Suprapubic skin (tissue), 4 donors: ENCODE results near the gene APLF. TPM values are rescaled to one million over a fixed set of nuclear protein-coding genes. Genes with fewer than 3 reads are reported as not detected.
"Not testable (repeated sequence)": the region's sequence is repeated elsewhere in the genome, so short reads cannot be mapped to it uniquely, and the experiment has no call there.

ENCODE experiments used
- DNase-seq, 2 donors: peaks; one replicate each; pipeline ENCODE4 v3.0.0-alpha.2; 2019; ENCODE audit warnings: low spot score in 2 of 2
- H3K27ac ChIP-seq: fragments of 200-600 bp; sonication (generic); one replicate; pipeline ENCODE4 v1.5.1; 2019
- H3K27me3 ChIP-seq: fragments of 200-600 bp; sonication (generic); one replicate; pipeline ENCODE4 v1.5.1; 2019
- H3K36me3 ChIP-seq: fragments of 200-600 bp; sonication (generic); one replicate; pipeline ENCODE4 v1.5.1; 2019
- H3K4me1 ChIP-seq: fragments of 200-600 bp; sonication (generic); one replicate; pipeline ENCODE4 v1.5.1; 2019
- H3K4me3 ChIP-seq: fragments of 200-600 bp; sonication (generic); one replicate; pipeline ENCODE4 v1.5.1; 2019; ENCODE audit warnings: mild to moderate bottlenecking
- H3K9me3 ChIP-seq: fragments of 200-600 bp; sonication (generic); one replicate; pipeline ENCODE4 v1.5.1; 2019
- CTCF ChIP-seq, 2 donors: fragments of 200-600 bp in 1 of 2; fragments of 450-650 bp in 1 of 2; sonication (generic) in 1 of 2; IDR thresholded peaks; one replicate each; pipeline ENCODE4 v1.5.1; 2016 to 2019; ENCODE audit warnings: antibody characterized with exemption in 2 of 2, mild to moderate bottlenecking in 1 of 2, moderate library complexity in 1 of 2
- EP300 ChIP-seq: sonication (generic); formaldehyde crosslinking; IDR thresholded peaks from one replicate; pipeline ENCODE4 v1.6.1; 2017; ENCODE audit warnings: antibody characterized with exemption
- POLR2A ChIP-seq, 2 donors: fragments of 450-650 bp; IDR thresholded peaks; one replicate each; pipeline ENCODE4 v1.6.1; 2017; ENCODE audit warnings: antibody characterized with exemption in 2 of 2, mild to moderate bottlenecking in 2 of 2, moderate library complexity in 2 of 2
- POLR2AphosphoS5 ChIP-seq, 3 donors: sonication (generic); formaldehyde crosslinking; IDR thresholded peaks; one replicate each; pipeline ENCODE4 v1.6.1; 2017; ENCODE audit warnings: antibody characterized with exemption in 3 of 3
- WGBS: methylation state at CpG from one replicate; pipeline ENCODE4 v1.1.5; 2018; 5-methylcytosine and 5-hydroxymethylcytosine counted together
- total RNA-seq, 4 donors: library from RNA; depleted of rRNA; stranded (reverse); fragments of >200 nt; gene quantifications; one replicate each; pipeline ENCODE4 v1.1.0, GENCODE V29; 2016

APLF gene
- total RNA-seq, 4 donors from 2014 or later = 8.8 to 10.5 (median 9.9) TPM

DNA sequence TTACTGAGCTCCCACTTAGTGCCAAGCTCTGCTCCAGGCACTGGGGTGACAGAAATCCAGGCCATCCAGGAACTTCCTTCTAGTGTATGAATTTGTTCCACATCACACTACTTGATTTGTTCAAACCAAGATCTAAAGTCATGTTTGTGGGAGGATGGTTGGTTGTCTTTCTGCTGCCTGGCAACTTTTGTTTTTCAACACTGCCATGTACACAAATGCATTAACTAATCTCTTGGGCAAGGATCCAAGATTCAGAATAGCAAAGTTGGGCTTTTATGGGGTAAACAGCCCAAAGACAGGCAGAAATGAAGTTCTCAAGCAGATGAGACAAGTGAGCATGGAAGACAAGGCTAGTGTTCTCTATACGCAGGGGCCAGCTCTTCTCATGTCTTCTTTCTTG is 122.6 kb downstream of the APLF start:
- Histone ChIP-seq H3K36me3 (peaks cover 3% of the 10 kb centered on the region), H3K4me3 (no peak overlapping the region), H3K27ac (no peak overlapping the region), H3K4me1 (no peaks in the 10 kb centered on the region), H3K27me3 (no peaks in the 10 kb centered on the region), H3K9me3 (no peaks in the 10 kb centered on the region)
- 92% methylated on average over 1 of the region's 1 CpG for WGBS
- DNase-seq = no peak
- TF ChIP-seq EP300 = no peak
- no peak for TF ChIP-seq CTCF (IDR thresholded peaks at IDR 0.05)
- TF ChIP-seq POLR2AphosphoS5 (IDR thresholded peaks at IDR 0.05) = no peak
- TF ChIP-seq POLR2A (IDR thresholded peaks at IDR 0.05) = no peak

- 100% methylated on average over 1 of the region's 1 CpG for WGBS
- TF ChIP-seq POLR2A (IDR thresholded peaks at IDR 0.05) = no peak
- TF ChIP-seq EP300 = no peak
- TF ChIP-seq CTCF (IDR thresholded peaks at IDR 0.05) = no peak
- no peak for TF ChIP-seq POLR2AphosphoS5 (IDR thresholded peaks at IDR 0.05)
- Histone ChIP-seq H3K4me3 (no peak overlapping the region), H3K27ac (no peak overlapping the region), H3K4me1 (no peaks in the 10 kb centered on the region), H3K27me3 (no peaks in the 10 kb centered on the region), H3K36me3 (peaks cover 3% of the 10 kb centered on the region), H3K9me3 (no peaks in the 10 kb centered on the region)
- DNase-seq = no peak
Measured at GRCh38 chr2:68590702-68591101, 123.3 kb downstream of the APLF start.

GRCh38 chr2:68591225-68591624 is 123.8 kb downstream of the APLF start:
- Histone ChIP-seq H3K4me1 (no peaks in the 10 kb centered on the region), H3K27ac (no peak overlapping the region), H3K27me3 (no peaks in the 10 kb centered on the region), H3K4me3 (no peak overlapping the region), H3K9me3 (no peaks in the 10 kb centered on the region), H3K36me3 (peaks cover 3% of the 10 kb centered on the region)
- TF ChIP-seq EP300 (no peak), POLR2AphosphoS5 (IDR thresholded peaks at IDR 0.05) (no peak), POLR2A (IDR thresholded peaks at IDR 0.05) (no peak), CTCF (IDR thresholded peaks at IDR 0.05) (no peak)
- 85% methylated on average over 4 of the region's 4 CpGs for WGBS
- no peak for DNase-seq

DNA sequence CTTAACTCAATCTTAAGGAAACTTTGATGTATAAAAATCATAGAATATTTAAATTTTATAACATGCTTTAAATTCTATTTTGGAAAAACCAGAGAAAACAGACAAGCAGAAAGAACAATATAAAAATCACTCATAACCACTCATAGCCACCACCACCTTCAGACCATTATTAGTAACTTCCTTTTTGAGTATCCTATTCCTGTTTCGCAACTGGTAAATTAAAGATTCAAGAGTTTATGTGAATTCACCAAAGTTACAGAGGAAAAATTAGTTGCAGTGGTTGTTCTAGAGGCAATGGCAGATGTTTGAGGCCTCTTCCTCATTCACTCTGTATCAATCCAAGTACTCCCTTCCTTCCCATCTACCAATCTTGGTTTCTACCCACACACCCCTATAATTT is 126.7 kb downstream of the APLF start:
- no peak for TF ChIP-seq POLR2A (IDR thresholded peaks at IDR 0.05)
- no peak for TF ChIP-seq CTCF (IDR thresholded peaks at IDR 0.05)
- TF ChIP-seq POLR2AphosphoS5 (IDR thresholded peaks at IDR 0.05) = no peak
- no peak for TF ChIP-seq EP300
- Histone ChIP-seq H3K27ac (no peak overlapping the region), H3K27me3 (no peaks in the 10 kb centered on the region), H3K36me3 (no peaks in the 10 kb centered on the region), H3K4me3 (no peak overlapping the region), H3K9me3 (no peaks in the 10 kb centered on the region), H3K4me1 (no peaks in the 10 kb centered on the region)
- DNase-seq = no peak
- WGBS = 93% methylated on average over 1 of the region's 1 CpG

DNA sequence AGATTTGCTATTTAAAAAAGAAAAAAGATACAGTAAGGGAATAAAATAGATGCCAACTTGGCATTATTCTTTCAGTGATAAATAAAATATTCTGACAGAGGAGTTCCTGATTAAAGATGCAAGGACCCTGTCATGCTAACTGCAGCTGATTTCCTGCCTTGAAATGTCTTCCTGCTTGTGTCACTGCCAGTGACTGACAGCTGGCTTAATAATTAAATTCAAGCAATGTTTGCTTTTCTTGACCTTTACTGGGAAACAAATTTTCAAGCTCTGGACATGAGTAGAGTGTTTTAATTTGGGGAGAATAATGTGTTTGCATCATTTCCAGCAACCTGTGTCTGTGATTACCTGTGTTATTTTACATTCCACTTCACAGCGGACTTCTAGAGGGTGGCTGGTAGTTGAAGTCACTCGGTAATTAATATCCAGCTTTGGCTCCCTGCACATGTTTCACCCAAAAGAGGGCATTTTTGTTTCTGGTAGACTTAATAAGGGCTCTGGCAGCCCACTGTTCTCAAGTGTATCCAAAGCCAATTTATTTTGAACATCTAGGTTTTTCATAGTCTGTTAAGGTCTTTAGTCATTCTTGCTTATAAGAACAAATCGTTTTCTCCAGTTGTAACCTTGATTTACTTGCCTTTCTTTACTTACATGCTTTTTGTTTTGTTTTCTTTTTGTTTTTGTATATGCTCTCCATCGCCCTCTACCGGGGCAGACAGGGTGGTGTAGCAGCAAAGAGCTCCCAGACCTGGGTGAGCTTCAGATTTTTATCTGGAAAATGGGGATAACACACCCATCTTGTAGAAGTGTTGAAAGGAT is 127.5 kb downstream of the APLF start:
- Histone ChIP-seq H3K4me3 (no peak overlapping the region), H3K9me3 (no peaks in the 10 kb centered on the region), H3K36me3 (no peaks in the 10 kb centered on the region), H3K4me1 (no peaks in the 10 kb centered on the region), H3K27me3 (no peaks in the 10 kb centered on the region), H3K27ac (no peak overlapping the region)
- TF ChIP-seq CTCF (IDR thresholded peaks at IDR 0.05) (peak in 1 of 2 donors; percentile 71), POLR2A (IDR thresholded peaks at IDR 0.05) (no peak)
- 42% methylated on average over 5 of the region's 5 CpGs for WGBS
- DNase-seq = no peak

DNA sequence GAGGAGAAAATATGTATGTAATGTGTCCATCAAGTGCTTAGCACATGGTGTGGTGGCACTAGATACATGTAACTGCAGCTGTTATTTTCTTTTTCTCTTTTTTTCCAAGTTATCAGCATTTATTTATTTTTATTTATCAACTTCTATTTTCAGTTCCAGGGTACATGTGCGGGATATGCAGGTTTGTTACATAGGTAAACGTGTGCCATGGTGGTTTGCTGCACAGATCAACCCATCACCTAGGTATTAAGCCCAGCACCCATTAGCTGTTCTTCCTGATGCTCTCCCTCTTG is 128.1 kb downstream of the APLF start:
- not testable (repeated sequence) for H3K36me3 ChIP-seq, H3K4me1 ChIP-seq, H3K9me3 ChIP-seq, DNase-seq, H3K27ac ChIP-seq, H3K4me3 ChIP-seq, H3K27me3 ChIP-seq
- 77% methylated on average over 2 of the region's 2 CpGs for WGBS

DNA sequence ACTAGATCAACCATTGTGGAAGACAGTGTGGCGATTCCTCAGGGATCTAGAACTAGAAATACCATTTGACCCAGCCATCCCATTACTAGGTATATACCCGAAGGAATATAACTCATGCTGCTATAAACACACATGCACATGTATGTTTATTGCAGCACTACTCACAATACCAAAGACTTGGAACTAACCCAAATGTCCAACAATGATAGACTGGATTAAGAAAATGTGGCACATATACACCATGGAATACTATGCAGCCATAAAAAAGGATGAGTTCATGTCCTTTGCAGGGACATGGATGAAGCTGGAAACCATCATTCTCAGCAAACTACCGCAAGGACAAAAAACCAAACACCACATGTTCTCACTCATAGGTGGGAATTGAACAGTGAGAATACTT is 133.1 kb downstream of the APLF start:
- WGBS = 99% methylated on average over 3 of the region's 3 CpGs
- H3K4me3 ChIP-seq, DNase-seq, H3K36me3 ChIP-seq, H3K27ac ChIP-seq, H3K27me3 ChIP-seq, H3K4me1 ChIP-seq: not testable (repeated sequence)
- H3K9me3 ChIP-seq = peaks cover 21% of the 10 kb centered on the region
